ENCODE results near the gene COA8. TPM values are rescaled to one million over a fixed set of nuclear protein-coding genes. Genes with fewer than 3 reads are reported as not detected.
A peak's percentile ranks its signal among the peaks of the same experiment; 100 is the strongest.

Gene COA8
- total and polyA plus RNA-seq, 9 donors, result 36.6 to 61.2 (median 48.7) TPM

- no peaks in the 10 kb centered on the region for H3K27me3 ChIP-seq (ENCODE audit: control insufficient read depth, insufficient read depth, low read length)
- peaks cover 10% of the 10 kb centered on the region for H3K36me3 ChIP-seq (ENCODE audit: control insufficient read depth, insufficient read depth, low read length)
- peak overlapping the region; percentile 80 for H3K4me3 ChIP-seq (ENCODE audit: low read length)
- H3K9me3 ChIP-seq (replicated peaks; ENCODE audit: control insufficient read depth, low read depth, low read length), result no peaks in the 10 kb centered on the region
- peak; percentile 66 for DNase-seq
- H3K27ac ChIP-seq (ENCODE audit: low read length), result peak overlapping the region; percentile 96
- peaks cover 38% of the 10 kb centered on the region for H3K4me1 ChIP-seq (ENCODE audit: control insufficient read depth, insufficient read depth, low read length)
- 0% methylated on average over 71 of the region's 71 CpGs for WGBS (ENCODE audit: insufficient coverage)
Measured at GRCh38 chr14:103629503-103630121, 66.9 kb downstream of the COA8 start.

DNA sequence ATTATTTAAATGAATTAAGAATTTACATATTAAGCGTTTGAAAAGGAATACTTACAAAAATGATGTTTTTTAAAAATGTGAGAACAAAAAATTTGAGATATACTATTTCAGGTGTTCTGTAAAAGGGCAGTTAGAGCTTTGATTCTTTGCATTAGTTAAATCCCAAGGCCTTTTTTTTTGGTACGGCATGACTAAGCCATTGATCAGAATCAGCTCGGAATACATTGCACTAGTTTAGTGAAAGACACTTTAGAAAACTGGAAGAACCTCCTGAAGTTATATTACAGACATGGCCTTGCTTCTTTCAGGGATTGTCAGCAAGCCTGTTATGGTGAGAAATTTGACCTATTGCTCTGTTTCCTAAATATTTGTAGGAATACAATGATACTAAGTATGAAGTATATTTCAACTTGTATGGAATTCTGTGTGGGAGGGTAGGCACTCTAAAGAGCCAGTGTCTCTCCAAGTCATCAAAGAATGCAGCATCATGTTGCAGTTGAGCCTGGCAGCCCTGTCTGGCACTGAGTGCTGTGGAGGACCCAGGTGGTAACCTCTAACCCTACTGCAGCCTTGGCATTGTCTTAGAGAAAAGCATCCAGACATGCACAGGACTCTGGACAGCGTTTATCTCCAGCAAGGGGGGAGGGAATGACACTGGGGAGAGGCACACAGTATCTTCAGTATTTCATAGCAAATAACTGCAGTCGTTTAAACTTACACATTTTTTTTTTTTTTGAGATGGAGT, 67.8 kb downstream of the COA8 start:
- no peak for DNase-seq

GRCh38 chr14:103633391-103633790, 70.6 kb downstream of the COA8 start:
- 25% methylated on average over 1 of the region's 1 CpG for WGBS (ENCODE audit: insufficient coverage)
- Histone ChIP-seq H3K4me3 (ENCODE audit: low read length) (no peak overlapping the region), H3K4me1 (ENCODE audit: control insufficient read depth, insufficient read depth, low read length) (peaks cover 11% of the 10 kb centered on the region), H3K36me3 (ENCODE audit: control insufficient read depth, insufficient read depth, low read length) (peaks cover 10% of the 10 kb centered on the region), H3K27ac (ENCODE audit: low read length) (no peak overlapping the region), H3K27me3 (ENCODE audit: control insufficient read depth, insufficient read depth, low read length) (no peaks in the 10 kb centered on the region), H3K9me3 (replicated peaks; ENCODE audit: control insufficient read depth, low read depth, low read length) (no peaks in the 10 kb centered on the region)
- DNase-seq, result no peak

More for the DNA sequence above, 67.8 kb downstream of the COA8 start:
- 40% methylated on average over 1 of the region's 5 CpGs for WGBS (ENCODE audit: insufficient coverage)
- Histone ChIP-seq H3K27me3 (ENCODE audit: control insufficient read depth, insufficient read depth, low read length) (no peaks in the 10 kb centered on the region), H3K27ac (ENCODE audit: low read length) (no peak overlapping the region), H3K4me3 (ENCODE audit: low read length) (peak overlapping the region; percentile 80), H3K36me3 (ENCODE audit: control insufficient read depth, insufficient read depth, low read length) (peaks cover 10% of the 10 kb centered on the region), H3K4me1 (ENCODE audit: control insufficient read depth, insufficient read depth, low read length) (peaks cover 28% of the 10 kb centered on the region), H3K9me3 (replicated peaks; ENCODE audit: control insufficient read depth, low read depth, low read length) (no peaks in the 10 kb centered on the region)

GRCh38 chr14:103634156-103634555, 71.4 kb downstream of the COA8 start:
- peaks cover 10% of the 10 kb centered on the region for H3K36me3 ChIP-seq (ENCODE audit: control insufficient read depth, insufficient read depth, low read length)
- H3K27me3 ChIP-seq (ENCODE audit: control insufficient read depth, insufficient read depth, low read length), result no peaks in the 10 kb centered on the region
- DNase-seq, result no peak
- H3K27ac ChIP-seq (ENCODE audit: low read length), result no peak overlapping the region
- 94% methylated on average over 3 of the region's 4 CpGs for WGBS (ENCODE audit: insufficient coverage)
- H3K9me3 ChIP-seq (replicated peaks; ENCODE audit: control insufficient read depth, low read depth, low read length), result no peaks in the 10 kb centered on the region
- no peak overlapping the region for H3K4me3 ChIP-seq (ENCODE audit: low read length)
- H3K4me1 ChIP-seq (ENCODE audit: control insufficient read depth, insufficient read depth, low read length), result peaks cover 9% of the 10 kb centered on the region

DNA sequence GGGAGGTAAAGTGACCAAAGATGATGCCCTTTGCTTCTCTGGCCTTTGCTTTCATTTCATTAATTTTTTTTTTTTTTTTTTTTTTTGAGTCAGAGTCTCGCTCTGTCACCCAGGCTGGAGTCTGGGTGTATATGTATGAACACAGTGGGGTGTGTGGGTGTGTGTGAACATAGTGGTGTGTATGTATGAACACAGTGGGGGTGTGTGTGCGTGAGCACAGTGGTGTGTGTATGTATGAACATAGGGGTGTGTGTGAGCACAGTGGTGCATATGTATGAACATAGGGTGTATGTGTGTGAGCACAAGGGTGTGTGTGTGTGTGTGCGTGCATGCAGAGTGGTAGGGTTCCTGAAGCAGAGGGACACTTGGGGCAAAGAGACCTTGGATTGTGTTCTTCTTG, 75.8 kb downstream of the COA8 start:
- Histone ChIP-seq H3K9me3 (replicated peaks; ENCODE audit: control insufficient read depth, low read depth, low read length) (no peaks in the 10 kb centered on the region), H3K36me3 (ENCODE audit: control insufficient read depth, insufficient read depth, low read length) (peaks cover under 1% of the 10 kb centered on the region), H3K4me1 (ENCODE audit: control insufficient read depth, insufficient read depth, low read length) (peaks cover 2% of the 10 kb centered on the region), H3K27ac (ENCODE audit: low read length) (no peak overlapping the region), H3K4me3 (ENCODE audit: low read length) (no peak overlapping the region), H3K27me3 (ENCODE audit: control insufficient read depth, insufficient read depth, low read length) (no peaks in the 10 kb centered on the region)
- no peak for DNase-seq
- 100% methylated on average over 3 of the region's 3 CpGs for WGBS (ENCODE audit: insufficient coverage)

Other genes with a start within 250 kb of the COA8 start
- 99.8 TPM for gene EIF5, start 228.7 kb upstream of the COA8 start, total RNA-seq
- gene EIF5, start 228.7 kb upstream of the COA8 start, polyA plus RNA-seq (ENCODE audit: insufficient read depth in 1 of 8, insufficient read length in 8 of 8, low replicate concordance in 1 of 8), result 100 to 1,000 TPM; 133 to 208 (median 194) TPM
- gene MARK3, start 177.5 kb upstream of the COA8 start, total RNA-seq, result 59.1 TPM
- gene MARK3, start 177.5 kb upstream of the COA8 start, polyA plus RNA-seq (ENCODE audit: insufficient read depth in 1 of 8, insufficient read length in 8 of 8, low replicate concordance in 1 of 8), result 10 to 100 TPM; 54.7 to 83.3 (median 60.0) TPM
- gene CKB, start 40.1 kb upstream of the COA8 start, total RNA-seq, result 155 TPM
- gene CKB, start 40.1 kb upstream of the COA8 start, polyA plus RNA-seq (ENCODE audit: insufficient read depth in 1 of 8, insufficient read length in 8 of 8, low replicate concordance in 1 of 8), result 100 to 1,000 TPM; 223 to 560 (median 346) TPM
- gene TRMT61A, start 33.8 kb upstream of the COA8 start, total RNA-seq, result 6.4 TPM
- 1 to 10 TPM; 7.4 to 9.1 (median 7.8) TPM for gene TRMT61A, start 33.8 kb upstream of the COA8 start, polyA plus RNA-seq (ENCODE audit: insufficient read depth in 1 of 8, insufficient read length in 8 of 8, low replicate concordance in 1 of 8)
- 17.8 TPM for gene BAG5, start 303 bp upstream of the COA8 start, total RNA-seq
- gene BAG5, start 303 bp upstream of the COA8 start, polyA plus RNA-seq (ENCODE audit: insufficient read depth in 1 of 8, insufficient read length in 8 of 8, low replicate concordance in 1 of 8), result 10 to 100 TPM; 14.3 to 23.3 (median 19.7) TPM
- gene KLC1, start 66.3 kb downstream of the COA8 start, total RNA-seq, result 86.3 TPM
- 100 to 1,000 TPM in 6 of 8 donors, 10 to 100 TPM in 2; 82.9 to 115 (median 104) TPM for gene KLC1, start 66.3 kb downstream of the COA8 start, polyA plus RNA-seq (ENCODE audit: insufficient read depth in 1 of 8, insufficient read length in 8 of 8, low replicate concordance in 1 of 8)
- 6.9 TPM for gene XRCC3, start 152.5 kb downstream of the COA8 start, total RNA-seq
- 10 to 100 TPM in 5 of 8 donors, 1 to 10 TPM in 3; 7.4 to 14.2 (median 11.5) TPM for gene XRCC3, start 152.5 kb downstream of the COA8 start, polyA plus RNA-seq (ENCODE audit: insufficient read depth in 1 of 8, insufficient read length in 8 of 8, low replicate concordance in 1 of 8)
- 34.2 TPM for gene ZFYVE21, start 152.8 kb downstream of the COA8 start, total RNA-seq
- 10 to 100 TPM; 33.6 to 46.4 (median 41.6) TPM for gene ZFYVE21, start 152.8 kb downstream of the COA8 start, polyA plus RNA-seq (ENCODE audit: insufficient read depth in 1 of 8, insufficient read length in 8 of 8, low replicate concordance in 1 of 8)